MCF 10A (cell line): Measurements from ENCODE around the gene SLC6A15. TPM values are rescaled to one million over a fixed set of nuclear protein-coding genes. Genes with fewer than 3 reads are reported as not detected.

ENCODE experiments used
- BruUV-seq: library from RNA; stranded (reverse); fragments of 400-500 nt; replicated peaks from 2 replicates; lab custom pipeline; 2021; lab: Mats Ljungman, UMichigan
- CTCF ChIA-PET: fragments of 300-600 bp; sonication (Branson Sonifier 250); formaldehyde crosslinking; extraction: SDS; loops from one replicate; lab custom pipeline; 2021; ENCODE audit warnings: antibody characterized with exemption, inconsistent platforms; lab: Yijun Ruan, JAX
- POLR2A ChIA-PET: fragments of 300-600, 350-650 bp; sonication (Branson Sonifier 250); formaldehyde crosslinking; extraction: SDS; loops from one replicate; lab custom pipeline; 2020; ENCODE audit warnings: antibody characterized with exemption, inconsistent platforms; lab: Yijun Ruan, JAX
- DNase-seq: peaks from one replicate; pipeline ENCODE4 v3.0.0-alpha.2; 2018; ENCODE audit not compliant: unreplicated experiment
- H3K27ac Mint-ChIP-seq: one replicate; pipeline ENCODE4 v1.8.0; 2022; ENCODE audit warnings: mild to moderate bottlenecking, low read depth, mixed read lengths; ENCODE audit not compliant: unreplicated experiment
- H3K27me3 Mint-ChIP-seq: one replicate; pipeline ENCODE4 v1.8.0; 2022; ENCODE audit warnings: mixed read lengths; ENCODE audit not compliant: insufficient read depth, unreplicated experiment
- H3K36me3 Mint-ChIP-seq: one replicate; pipeline ENCODE4 v1.8.0; 2022; ENCODE audit warnings: mild to moderate bottlenecking, moderate library complexity, mixed read lengths; ENCODE audit not compliant: insufficient read depth, unreplicated experiment
- H3K4me1 Mint-ChIP-seq: one replicate; pipeline ENCODE4 v1.8.0; 2022; ENCODE audit warnings: mixed read lengths; ENCODE audit not compliant: insufficient read depth, unreplicated experiment
- H3K4me3 Mint-ChIP-seq: one replicate; pipeline ENCODE4 v1.8.0; 2022; ENCODE audit warnings: mild to moderate bottlenecking, moderate library complexity, mixed read lengths; ENCODE audit not compliant: unreplicated experiment
- H3K9me3 Mint-ChIP-seq: one replicate; pipeline ENCODE4 v1.8.0; 2022; ENCODE audit warnings: mixed read lengths; ENCODE audit not compliant: unreplicated experiment
- CTCF ChIP-seq: fragments of 200-600 bp; IDR thresholded peaks from one replicate; pipeline ENCODE4 v1.8.0; 2022; ENCODE audit warnings: antibody characterized with exemption, mild to moderate bottlenecking; ENCODE audit not compliant: unreplicated experiment
- intact Hi-C: fragments of 100-400 bp; cut with micrococcal nuclease; formaldehyde crosslinking; loops from 2 replicates; pipeline ENCODE4 v1.14.1; 2022
- total RNA-seq: library from RNA; stranded (reverse); gene quantifications from 2 replicates; pipeline ENCODE4 v1.2.3, GENCODE V29; 2022

Gene SLC6A15
- total RNA-seq, 1 experiment from 2014 or later, result 94.0 TPM

- Mint-ChIP-seq H3K27ac (peak overlapping the region; percentile 95), H3K36me3 (peaks cover 22% of the 10 kb centered on the region), H3K9me3 (peaks cover 26% of the 10 kb centered on the region), H3K27me3 (no peaks in the 10 kb centered on the region), H3K4me3 (no peak overlapping the region), H3K4me1 (peaks cover 18% of the 10 kb centered on the region)
- no TSS peak for BruUV-seq
- TF ChIP-seq CTCF, result no peak
- POLR2A ChIA-PET, result interaction anchor here (1.9 kb wide), 1 partner anchor 14 kb away, joined by 9 read pairs; no protein-coding TSS in a partner anchor
- intact Hi-C loops, result no loop called here
- CTCF ChIA-PET, result interaction anchor here (0.5 to 1.1 kb wide), 2 partner anchors 61 to 165 kb away, joined by 3 to 4 read pairs; no protein-coding TSS in a partner anchor
- peak; percentile 0 for DNase-seq
Observed at GRCh38 chr12:84857525-84858208, 54.9 kb downstream of the SLC6A15 start.

GRCh38 chr12:84856156-84856900 is 56.3 kb downstream of the SLC6A15 start:
- no peak for TF ChIP-seq CTCF
- peaks cover 12% of the 10 kb centered on the region for H3K36me3 Mint-ChIP-seq
- peaks cover 37% of the 10 kb centered on the region for H3K9me3 Mint-ChIP-seq
- H3K4me3 Mint-ChIP-seq, result peak overlapping the region; percentile 33
- peak; percentile 80 for DNase-seq
- intact Hi-C loops, result no loop called here
- ChIA-PET CTCF (no interaction called here), POLR2A (interaction anchor here (0.6 to 1.9 kb wide), 4 partner anchors 12 to 180 kb away, joined by 3 to 9 read pairs (median 4); partner anchors contain the start of genes LRRIQ1 and TSPAN19)
- H3K4me1 Mint-ChIP-seq, result peaks cover 18% of the 10 kb centered on the region
- H3K27me3 Mint-ChIP-seq, result no peaks in the 10 kb centered on the region
- no TSS peak for BruUV-seq
- H3K27ac Mint-ChIP-seq, result peak overlapping the region; percentile 95

GRCh38 chr12:84843593-84844144 is 68.9 kb downstream of the SLC6A15 start:
- TF ChIP-seq CTCF, result no peak
- H3K36me3 Mint-ChIP-seq, result no peaks in the 10 kb centered on the region
- CTCF ChIA-PET, result interaction anchor here (0.6 to 3.3 kb wide), 12 partner anchors 185 to 1732 kb away, joined by 3 to 9 read pairs (median 4); no protein-coding TSS in a partner anchor
- no peak overlapping the region for H3K27ac Mint-ChIP-seq
- no peaks in the 10 kb centered on the region for H3K4me1 Mint-ChIP-seq
- intact Hi-C loops, result loop anchor here (2.0 to 10.0 kb wide), 4 partner anchors 221 to 1839 kb away; no protein-coding TSS in a partner anchor
- no TSS peak for BruUV-seq
- no peaks in the 10 kb centered on the region for H3K27me3 Mint-ChIP-seq
- no peak overlapping the region for H3K4me3 Mint-ChIP-seq
- DNase-seq, result no peak
- POLR2A ChIA-PET, result interaction anchor here (2.7 kb wide), 1 partner anchor 13 kb away, joined by 9 read pairs; no protein-coding TSS in a partner anchor
- H3K9me3 Mint-ChIP-seq, result no peaks in the 10 kb centered on the region
